Large intestine (tissue), 3 donors: ENCODE results near the gene PSG6. TPM values are rescaled to one million over a fixed set of nuclear protein-coding genes. Genes with fewer than 3 reads are reported as not detected.
"Not testable (repeated sequence)": the region's sequence is repeated elsewhere in the genome, so short reads cannot be mapped to it uniquely, and the experiment has no call there.

Experiments
- DNase-seq, 2 donors: peaks; one replicate each; pipeline versions ENCODE4 v3.0.0 to v3.0.0-alpha.2; 2013
- H3K27ac ChIP-seq: one replicate; pipeline ENCODE4 v1.5.1; 2013; ENCODE audit warnings: low read length
- H3K27me3 ChIP-seq: 2 replicates; pipeline ENCODE4 v1.6.1; 2013; ENCODE audit warnings: low read length; ENCODE audit not compliant: control insufficient read depth, insufficient read depth
- H3K36me3 ChIP-seq: 2 replicates; pipeline ENCODE4 v1.6.1; 2013; ENCODE audit warnings: low read length; ENCODE audit not compliant: control insufficient read depth, insufficient read depth
- H3K4me1 ChIP-seq: one replicate; pipeline ENCODE4 v1.6.1; 2013; ENCODE audit warnings: low read length; ENCODE audit not compliant: control insufficient read depth, insufficient read depth
- H3K4me3 ChIP-seq: one replicate; pipeline ENCODE4 v1.5.1; 2013; ENCODE audit warnings: low read length
- H3K9me3 ChIP-seq: one replicate; pipeline ENCODE4 v1.6.1; 2013; ENCODE audit warnings: mild to moderate bottlenecking, low read depth, low read length, moderate library complexity; ENCODE audit not compliant: control insufficient read depth
- WGBS: methylation state at CpG from one replicate; pipeline ENCODE4 v1.1.5; 2013; ENCODE audit warnings: low lambda C conversion rate; ENCODE audit not compliant: insufficient coverage; 5-methylcytosine and 5-hydroxymethylcytosine counted together
- polyA plus RNA-seq: library from polyadenylated mRNA; unstranded; fragments of 120-200 nt; gene quantifications from one replicate; pipeline ENCODE4 v1.2.1, GENCODE V29; 2013

Gene PSG6
- polyA plus RNA-seq, 1 donor: not detected

GRCh38 chr19:42911731-42912130, 6.0 kb downstream of the PSG6 start:
- not testable (repeated sequence) for DNase-seq, H3K27me3 ChIP-seq, H3K36me3 ChIP-seq, H3K27ac ChIP-seq, H3K4me1 ChIP-seq, H3K9me3 ChIP-seq, H3K4me3 ChIP-seq
- no CpG with 5 or more reads among the region's 5 CpGs for WGBS

- WGBS: no CpG with 5 or more reads among the region's 5 CpGs
- H3K36me3 ChIP-seq, H3K4me3 ChIP-seq, H3K27me3 ChIP-seq, H3K27ac ChIP-seq, H3K9me3 ChIP-seq, DNase-seq, H3K4me1 ChIP-seq: not testable (repeated sequence)
These were observed 11.5 kb downstream of the PSG6 start for GRCh38 chr19:42906162-42906561.

- H3K27me3 ChIP-seq, H3K4me3 ChIP-seq, H3K9me3 ChIP-seq, H3K27ac ChIP-seq, H3K4me1 ChIP-seq, H3K36me3 ChIP-seq, DNase-seq: not testable (repeated sequence)
- WGBS: no CpG with 5 or more reads among the region's 4 CpGs
These were observed 17.1 kb downstream of the PSG6 start for GRCh38 chr19:42900561-42900960.

- not testable (repeated sequence) for H3K4me3 ChIP-seq, H3K9me3 ChIP-seq, H3K36me3 ChIP-seq, DNase-seq, H3K27me3 ChIP-seq, H3K4me1 ChIP-seq, H3K27ac ChIP-seq
- WGBS: 100% methylated on average over 1 of the region's 12 CpGs
These were observed 18.0 kb downstream of the PSG6 start for GRCh38 chr19:42899674-42900073.

GRCh38 chr19:42899110-42899509, 18.6 kb downstream of the PSG6 start:
- DNase-seq, H3K27ac ChIP-seq, H3K27me3 ChIP-seq: not testable (repeated sequence)

GRCh38 chr19:42898656-42899055, 19.0 kb downstream of the PSG6 start:
- not testable (repeated sequence) for H3K36me3 ChIP-seq, H3K4me3 ChIP-seq, H3K9me3 ChIP-seq, H3K27me3 ChIP-seq, H3K4me1 ChIP-seq, H3K27ac ChIP-seq, DNase-seq
- WGBS: no CpG with 5 or more reads among the region's 1 CpG

More at GRCh38 chr19:42899110-42899509, 18.6 kb downstream of the PSG6 start:
- WGBS: no CpG with 5 or more reads among the region's 1 CpG
- H3K9me3 ChIP-seq, H3K36me3 ChIP-seq, H3K4me3 ChIP-seq, H3K4me1 ChIP-seq: not testable (repeated sequence)

GRCh38 chr19:42897729-42898128, 20.0 kb downstream of the PSG6 start:
- H3K27me3 ChIP-seq, H3K27ac ChIP-seq, H3K4me1 ChIP-seq, H3K4me3 ChIP-seq, H3K9me3 ChIP-seq, DNase-seq, H3K36me3 ChIP-seq: not testable (repeated sequence)
- no CpG with 5 or more reads among the region's 1 CpG for WGBS

GRCh38 chr19:42890446-42890845, 27.2 kb downstream of the PSG6 start:
- H3K36me3 ChIP-seq, H3K27ac ChIP-seq, H3K9me3 ChIP-seq, H3K4me3 ChIP-seq, H3K27me3 ChIP-seq, H3K4me1 ChIP-seq, DNase-seq: not testable (repeated sequence)
- WGBS: no CpG with 5 or more reads among the region's 7 CpGs

- not testable (repeated sequence) for H3K27ac ChIP-seq, H3K36me3 ChIP-seq, DNase-seq, H3K9me3 ChIP-seq, H3K4me3 ChIP-seq, H3K4me1 ChIP-seq, H3K27me3 ChIP-seq
These were observed 29.7 kb downstream of the PSG6 start for GRCh38 chr19:42887876-42888445.

- not testable (repeated sequence) for H3K9me3 ChIP-seq, H3K27ac ChIP-seq, H3K4me3 ChIP-seq, H3K27me3 ChIP-seq, DNase-seq, H3K4me1 ChIP-seq, H3K36me3 ChIP-seq
- WGBS: 100% methylated on average over 1 of the region's 2 CpGs
These were observed 35.0 kb downstream of the PSG6 start for GRCh38 chr19:42882730-42883129.

- WGBS: no CpG with 5 or more reads among the region's 5 CpGs
- not testable (repeated sequence) for H3K27ac ChIP-seq, H3K4me3 ChIP-seq, H3K27me3 ChIP-seq, DNase-seq, H3K9me3 ChIP-seq, H3K4me1 ChIP-seq, H3K36me3 ChIP-seq
These were observed 35.7 kb downstream of the PSG6 start for GRCh38 chr19:42882010-42882409.
